ENCODE measurements around the gene UTF1.
"Not testable (repeated sequence)": the region's sequence is repeated elsewhere in the genome, so short reads cannot be mapped to it uniquely, and the experiment has no call there.

- not testable (repeated sequence) for TF ChIP-seq CTCF, POLR2A (IDR thresholded peaks at IDR 0.05)
Observed at GRCh38 chr10:133221756-133222155, 8.3 kb upstream of the UTF1 start.

All from esophagus squamous epithelium (tissue), 4 donors.